ENCODE results near the gene PLCB4.

PLCB4 gene

DNA sequence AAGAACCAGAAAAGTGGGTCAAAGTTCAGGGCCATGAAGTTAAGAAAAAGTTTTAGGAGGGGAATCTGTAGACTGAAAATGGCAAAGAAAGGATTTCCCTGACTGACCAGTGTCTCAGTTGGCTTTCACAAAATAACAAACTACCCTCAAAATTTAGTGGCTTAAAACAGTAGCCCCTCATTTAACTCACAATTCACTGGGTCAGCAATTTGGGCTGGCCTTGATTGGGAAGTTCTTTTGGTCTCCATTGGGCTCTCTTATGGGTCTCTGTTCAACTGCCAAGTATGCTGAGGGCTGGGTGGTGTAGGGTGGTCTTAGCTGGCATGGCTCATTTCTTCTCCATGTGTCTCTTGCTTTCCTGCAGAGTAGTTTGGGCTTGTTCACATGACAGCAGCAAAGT lies 161.5 kb downstream of the PLCB4 start:
- no peak for DNase-seq

DNA sequence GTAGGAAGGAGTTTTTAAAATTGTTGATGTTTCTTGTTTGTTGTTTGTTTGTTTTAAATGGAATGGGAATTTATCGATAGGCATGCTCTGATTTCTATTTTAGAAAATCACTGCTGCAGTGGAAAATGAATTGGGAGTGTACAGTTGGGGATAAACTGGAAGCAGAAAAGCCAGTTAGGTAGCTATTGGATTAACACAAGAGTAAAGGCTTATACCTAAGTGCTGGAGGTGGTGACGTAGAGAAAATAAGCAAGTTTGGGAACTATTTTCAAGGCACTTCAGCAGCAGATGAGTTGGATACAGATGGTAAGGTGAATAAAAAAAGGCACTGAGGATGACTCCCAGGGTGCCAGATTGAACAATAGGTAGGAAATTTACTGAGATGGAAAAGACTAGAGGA lies 164.9 kb downstream of the PLCB4 start:
- no peak for DNase-seq

DNA sequence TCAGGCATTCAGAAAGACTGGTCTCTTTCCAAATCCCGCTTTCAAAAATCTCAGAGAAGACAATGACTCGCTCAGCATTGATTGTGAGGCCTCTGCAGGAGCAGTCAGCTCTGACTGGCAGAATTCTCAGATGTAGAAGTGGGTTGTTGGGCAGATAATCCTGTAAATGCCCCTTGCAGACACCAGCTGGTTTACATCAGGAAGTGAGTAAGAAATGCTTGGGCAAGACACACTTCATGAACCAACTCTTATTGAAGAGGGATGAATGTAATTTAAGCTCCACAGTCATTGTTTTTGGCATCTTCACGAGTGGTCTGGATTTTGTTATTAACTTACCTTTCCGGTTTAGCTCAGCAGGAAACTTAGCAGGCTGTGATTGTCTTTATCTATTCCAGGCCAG lies 166.6 kb downstream of the PLCB4 start:
- DNase-seq, result no peak

DNA sequence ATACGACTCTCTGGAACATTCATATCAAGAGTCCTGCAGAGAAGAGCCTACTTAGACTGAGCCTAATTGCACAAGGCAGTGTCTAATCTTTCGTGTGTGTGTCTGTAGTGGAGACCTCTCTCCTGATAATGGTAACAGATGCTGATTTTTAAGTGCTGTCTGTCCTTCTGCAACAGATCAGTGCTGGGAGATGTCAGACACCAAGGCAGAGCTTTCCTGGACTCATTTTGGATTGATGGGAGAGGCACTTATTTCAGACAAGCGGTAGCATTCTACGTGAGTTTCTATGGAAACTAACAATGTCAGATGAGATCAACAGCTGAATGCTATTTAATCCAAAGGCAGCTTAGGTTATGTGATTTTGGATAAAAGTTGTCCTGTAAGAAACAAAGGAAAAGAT lies 167.6 kb downstream of the PLCB4 start:
- no peak for DNase-seq

DNA sequence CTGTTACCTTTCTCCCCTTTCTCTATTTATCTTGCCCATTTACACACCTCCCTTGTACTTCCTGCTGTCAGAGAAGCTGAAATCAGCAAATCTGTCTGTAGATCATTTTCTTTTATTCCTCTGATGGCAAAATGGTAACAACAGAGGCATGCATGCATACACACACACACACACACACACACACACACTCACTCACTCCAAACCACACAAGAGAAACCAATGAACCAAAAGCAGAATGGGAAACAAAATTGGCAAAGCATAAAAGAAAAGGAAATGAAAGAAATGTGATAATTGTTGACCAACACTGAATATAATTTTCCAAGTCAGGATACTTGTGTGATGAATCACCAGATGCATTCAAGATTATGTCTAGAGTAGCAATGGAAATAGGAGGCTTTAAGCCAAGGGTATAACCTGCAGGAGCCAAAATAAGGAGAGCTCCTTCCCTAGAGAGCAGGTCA lies 172.4 kb downstream of the PLCB4 start:
- no peak for DNase-seq

DNA sequence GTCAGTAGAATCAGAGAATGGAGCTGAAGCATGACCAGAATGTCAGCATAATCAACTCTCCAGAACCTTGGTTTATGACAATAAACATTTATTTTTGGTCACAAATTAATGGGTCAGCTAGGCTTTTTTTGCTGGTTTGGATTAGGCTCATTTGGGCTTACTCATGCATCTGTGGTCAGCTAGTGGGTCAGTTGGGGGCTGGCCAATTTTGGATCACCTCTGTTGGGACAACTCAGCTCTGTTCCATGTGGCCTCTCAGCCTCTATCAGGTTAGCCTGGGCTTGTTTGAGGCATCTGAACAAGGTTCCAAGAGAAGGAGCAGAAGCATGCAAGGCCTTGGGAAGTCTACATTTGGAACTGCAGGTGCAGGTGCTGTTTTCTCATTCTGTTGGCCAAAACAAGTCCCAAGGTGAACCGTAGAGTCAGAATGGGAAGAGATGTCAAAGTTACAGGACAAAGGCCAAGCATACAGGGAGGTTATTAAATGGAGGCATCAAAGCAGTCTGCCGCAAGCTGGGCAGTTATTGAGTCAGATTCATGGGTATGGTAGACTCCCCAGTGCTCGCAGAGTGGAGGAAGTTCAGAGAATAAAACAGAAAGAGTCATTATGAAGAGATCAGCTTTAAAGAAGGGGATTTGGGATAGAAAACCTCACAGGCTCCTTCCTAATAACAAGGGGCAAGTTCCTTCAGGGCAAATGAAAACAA lies 173.0 kb downstream of the PLCB4 start:
- no peak for DNase-seq

DNA sequence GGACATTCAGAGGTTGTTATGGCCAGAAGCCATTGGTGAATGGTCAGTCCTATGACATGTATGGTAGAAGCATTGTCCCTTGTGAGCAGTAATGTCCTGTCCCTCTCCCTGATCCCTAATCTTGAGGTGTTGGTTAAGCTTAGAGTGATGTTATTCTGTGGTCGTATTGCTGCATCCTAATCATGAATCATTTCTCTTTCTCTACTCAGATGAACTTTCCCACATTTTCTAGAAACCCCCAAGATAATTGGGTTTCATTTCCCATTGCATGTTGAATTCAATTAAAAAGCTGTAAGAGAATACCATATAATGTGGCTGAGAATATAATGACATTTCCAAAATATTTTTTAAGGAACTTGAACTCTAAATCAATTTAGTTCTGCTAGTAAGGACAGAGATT lies 175.1 kb downstream of the PLCB4 start:
- no peak for DNase-seq

DNA sequence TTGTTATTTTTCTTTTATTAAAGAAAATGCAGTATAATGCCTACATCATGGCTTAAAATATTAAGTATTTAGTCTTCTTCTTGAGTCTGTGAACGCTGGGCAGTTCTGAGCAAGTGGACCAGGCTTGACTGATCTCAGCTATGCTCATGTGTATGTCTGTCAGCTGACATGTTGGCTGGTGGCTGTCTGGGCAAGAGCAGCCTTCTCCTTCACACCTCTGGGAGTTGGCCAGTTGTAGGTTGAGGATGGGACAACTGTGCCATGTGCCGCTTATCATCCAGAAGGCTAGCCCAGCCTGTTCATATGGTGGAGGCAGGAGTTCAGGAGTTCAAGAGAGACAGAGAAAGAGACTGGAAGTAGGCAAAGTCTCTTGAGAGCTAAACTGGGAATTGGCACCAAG lies 175.9 kb downstream of the PLCB4 start:
- no peak for DNase-seq

DNA sequence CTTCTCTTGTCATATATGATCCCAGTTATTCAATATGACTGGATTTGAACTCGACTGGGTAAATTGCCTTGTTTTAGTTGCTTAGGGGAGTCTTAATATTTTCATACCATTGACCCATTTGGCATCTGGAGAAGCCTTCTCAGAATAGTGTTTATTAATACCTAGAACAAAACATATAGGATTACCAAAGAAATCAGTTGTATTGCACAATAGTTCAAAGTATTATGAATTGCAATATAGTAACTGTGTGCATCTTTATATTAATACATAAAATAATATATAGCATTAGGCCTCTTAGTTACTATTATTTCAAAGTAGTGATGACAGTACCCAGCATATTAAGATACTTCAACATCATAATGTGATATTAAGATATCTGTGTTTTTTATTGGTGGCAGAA lies 177.8 kb downstream of the PLCB4 start:
- DNase-seq, result no peak

DNA sequence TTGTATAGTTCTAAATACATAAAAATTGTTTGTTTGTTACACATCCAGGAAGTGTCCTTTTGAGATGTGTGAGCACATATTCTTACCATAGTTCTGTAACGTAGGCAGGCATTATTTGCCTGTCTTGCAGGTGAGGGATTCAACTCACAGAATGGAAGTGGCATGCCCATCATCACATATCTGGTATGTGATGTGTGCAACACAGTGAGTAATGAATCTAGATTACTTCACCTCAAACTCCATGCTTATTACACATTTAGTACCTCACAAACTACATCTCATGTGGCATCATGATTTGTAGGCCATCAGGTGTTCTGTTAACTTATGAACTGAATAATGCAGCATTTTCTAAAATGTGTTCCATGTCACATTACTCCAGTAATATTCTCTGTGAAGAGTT lies 181.6 kb downstream of the PLCB4 start:
- DNase-seq, result no peak

DNA sequence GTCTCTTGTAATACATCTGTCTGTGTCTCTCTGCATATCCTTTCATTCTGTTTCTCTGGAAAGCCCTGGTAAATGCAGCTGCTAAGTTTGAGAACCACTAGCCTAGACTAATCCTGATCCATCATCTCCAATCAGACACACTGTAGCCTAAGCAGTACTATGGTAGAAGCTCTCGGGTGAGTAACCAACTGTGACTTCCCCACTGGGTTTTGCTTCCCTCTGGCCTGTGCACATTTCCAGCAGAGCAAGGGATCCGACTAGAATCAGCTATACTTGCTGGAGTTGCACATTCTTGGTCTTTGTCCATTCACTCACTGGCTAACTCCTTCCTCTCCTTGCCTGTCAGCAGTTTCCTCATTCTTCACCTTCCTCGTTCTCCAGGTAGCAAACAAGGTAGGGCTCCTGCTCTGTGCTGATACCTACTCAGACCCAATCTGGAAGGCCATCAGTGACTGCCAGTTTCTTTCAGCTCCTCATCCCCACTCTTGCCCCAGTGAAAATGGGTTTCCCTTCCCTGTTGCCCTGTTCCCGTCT lies 184.2 kb downstream of the PLCB4 start:
- DNase-seq, result no peak

DNA sequence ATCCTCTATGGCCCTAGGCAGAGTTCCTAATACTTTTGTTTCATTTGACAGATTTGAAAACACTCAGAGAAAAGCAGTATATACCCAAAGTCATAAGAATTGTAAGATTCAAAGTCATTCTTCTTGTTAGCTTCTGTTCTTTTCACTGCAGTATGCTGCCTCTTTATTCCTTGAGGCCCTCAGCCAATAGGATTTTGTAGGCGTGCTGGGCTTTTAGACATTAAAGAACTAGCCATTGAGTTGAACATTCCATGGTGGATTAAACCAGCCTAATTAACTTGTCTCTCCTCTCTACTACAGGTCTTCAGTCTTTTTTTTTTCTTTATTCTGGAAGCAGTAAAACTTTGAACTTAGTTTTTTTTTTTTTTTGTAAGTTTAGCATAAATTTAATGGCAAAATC lies 186.3 kb downstream of the PLCB4 start:
- no peak for DNase-seq

DNA sequence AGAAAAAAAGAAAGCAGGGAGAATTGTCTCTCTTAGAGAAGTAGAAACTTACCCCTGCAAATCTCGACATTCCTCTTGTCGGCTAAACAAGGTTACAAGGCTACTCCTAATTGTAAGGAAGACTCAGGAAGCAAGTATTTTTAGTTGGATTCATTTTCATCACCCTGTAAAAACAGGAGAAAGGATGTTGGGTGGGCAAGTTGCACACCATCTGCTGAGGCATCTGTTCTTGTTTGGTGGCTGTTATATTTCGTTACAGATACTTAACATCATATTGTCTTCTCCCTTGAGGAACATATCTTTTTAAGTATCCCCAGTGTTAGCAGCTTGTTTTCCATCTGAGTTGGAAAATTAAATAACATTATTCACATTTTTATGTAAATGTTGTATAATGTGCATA lies 187.5 kb downstream of the PLCB4 start:
- no peak for DNase-seq

DNA sequence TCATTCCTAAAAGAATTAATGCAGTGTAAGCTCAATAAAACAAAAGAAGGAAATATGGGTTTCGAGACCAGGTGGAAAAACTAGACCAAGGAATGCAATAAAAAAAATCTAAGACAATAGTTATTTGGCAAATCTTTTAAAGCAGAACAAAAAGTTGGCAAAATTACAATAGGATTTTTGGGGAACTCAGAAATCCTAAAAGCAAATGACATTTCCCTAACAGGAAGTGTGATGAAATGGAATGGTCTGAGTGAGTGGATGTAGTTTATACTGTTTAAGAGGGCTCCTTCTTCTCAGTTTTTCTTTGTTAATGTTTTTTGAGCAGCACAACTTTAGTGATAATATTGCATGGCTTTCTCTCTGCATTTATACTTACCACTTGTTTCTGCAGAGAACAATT lies 190.0 kb downstream of the PLCB4 start:
- no peak for DNase-seq

DNA sequence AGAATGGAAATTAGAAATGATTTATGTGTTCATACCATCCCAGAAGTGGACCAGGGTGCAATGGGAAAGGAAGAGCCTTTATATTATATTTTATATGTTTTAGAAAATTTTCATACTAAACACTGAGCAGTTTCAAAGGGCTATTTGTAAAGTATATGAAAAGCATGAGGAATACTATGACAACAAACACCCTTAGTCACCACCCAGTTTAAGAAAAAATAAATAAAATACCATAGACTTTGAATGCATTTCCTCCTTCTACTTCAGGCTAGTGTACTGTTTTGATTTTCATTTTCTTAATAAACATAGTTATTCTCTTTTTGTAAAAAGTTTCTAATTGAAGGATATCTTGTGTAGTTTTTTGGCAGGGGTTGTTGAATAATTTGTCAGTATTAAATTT lies 191.1 kb downstream of the PLCB4 start:
- DNase-seq, result no peak

DNA sequence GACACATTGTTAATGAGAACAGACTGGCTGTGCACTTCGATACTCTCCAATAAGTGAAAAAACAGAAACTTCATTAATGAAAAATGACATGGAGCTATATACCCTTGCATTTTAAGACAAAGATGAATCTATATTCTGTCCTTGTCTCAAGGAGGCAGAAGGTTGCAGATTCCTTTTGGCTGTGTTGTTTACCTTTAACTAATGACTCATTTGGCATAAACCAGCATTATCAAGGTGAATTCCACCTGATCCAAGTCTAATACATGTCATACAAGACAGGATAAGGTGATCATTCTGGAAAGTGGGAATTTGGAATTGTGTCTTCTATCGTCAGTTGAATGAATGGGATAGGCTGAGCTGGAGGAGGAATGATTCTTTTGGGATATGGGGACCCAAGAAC lies 192.9 kb downstream of the PLCB4 start:
- no peak for DNase-seq

DNA sequence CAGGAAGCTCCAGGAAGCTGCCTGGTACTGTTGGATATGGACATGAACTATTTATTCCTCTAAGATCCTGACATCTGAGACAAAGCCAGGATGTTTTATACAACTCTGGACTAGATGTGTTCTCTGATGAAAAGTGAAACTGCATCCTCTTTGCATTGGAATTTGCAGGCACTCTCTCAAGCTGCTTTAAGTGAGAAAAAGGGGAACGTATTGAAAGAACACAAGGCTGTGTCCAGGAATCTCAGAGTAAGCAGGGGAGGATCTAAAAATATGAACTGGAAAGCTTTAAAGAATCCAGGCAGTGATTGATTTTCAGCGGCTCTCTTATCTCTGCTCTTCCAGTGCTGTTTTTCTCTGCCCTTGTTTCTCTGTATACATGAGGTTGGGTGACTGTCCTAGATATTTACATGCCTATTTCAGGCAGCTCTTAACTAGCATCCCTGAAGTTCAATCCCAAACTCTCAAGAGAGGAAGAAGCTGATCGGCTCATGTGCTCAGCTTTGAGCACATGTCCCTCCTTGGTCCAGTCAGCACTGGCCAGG lies 193.8 kb downstream of the PLCB4 start:
- DNase-seq, result no peak

DNA sequence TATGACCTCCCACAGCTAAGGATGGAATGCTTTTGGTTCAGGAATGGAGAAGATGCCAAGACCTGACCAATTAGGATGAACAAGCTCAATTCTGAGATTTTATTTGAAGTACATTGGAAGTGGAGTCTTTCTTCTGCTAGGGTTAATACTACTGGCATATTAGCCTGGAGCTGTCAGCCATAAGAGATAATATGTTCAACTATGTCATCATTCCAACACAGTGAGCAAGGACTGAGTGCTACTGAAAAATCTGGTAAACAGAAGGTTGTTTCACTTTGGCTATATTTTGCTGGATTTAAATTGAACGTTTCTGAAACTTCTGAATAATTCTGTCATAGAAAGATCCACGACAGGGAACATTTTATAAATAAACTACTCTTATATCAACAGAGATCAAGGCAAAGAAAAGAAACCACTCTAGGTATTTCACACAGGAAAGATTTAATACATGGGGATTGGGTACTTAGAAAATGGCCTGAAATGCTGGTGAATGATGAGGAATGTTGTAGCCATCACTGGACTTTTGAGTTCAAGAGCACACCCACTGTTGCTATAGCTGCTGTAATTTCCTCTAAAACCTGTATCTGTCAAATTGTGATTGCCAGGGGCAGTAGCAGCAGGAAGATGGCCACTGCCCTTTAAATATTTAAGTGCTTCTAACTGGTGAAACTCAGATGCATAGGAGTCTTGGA lies 200.5 kb downstream of the PLCB4 start:
- DNase-seq, result no peak

DNA sequence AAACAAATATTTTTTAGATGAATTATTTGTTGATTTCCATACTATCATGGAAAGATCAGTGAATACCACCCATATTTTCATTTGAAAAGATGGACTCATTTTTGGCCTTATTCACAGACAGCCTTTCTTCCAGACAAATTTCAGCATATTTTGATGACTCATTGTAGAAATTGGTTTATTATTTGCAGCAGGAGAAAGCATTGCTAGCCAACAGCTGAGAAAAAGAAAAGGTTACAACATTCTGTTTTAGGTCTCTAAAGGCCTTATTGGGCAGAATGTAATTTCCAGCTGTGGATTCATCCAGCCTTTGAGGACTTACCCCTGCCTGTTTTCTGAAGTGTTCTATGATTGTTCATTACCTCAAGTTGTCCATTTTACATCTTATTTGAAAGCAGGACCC lies 201.9 kb downstream of the PLCB4 start:
- DNase-seq, result no peak

DNA sequence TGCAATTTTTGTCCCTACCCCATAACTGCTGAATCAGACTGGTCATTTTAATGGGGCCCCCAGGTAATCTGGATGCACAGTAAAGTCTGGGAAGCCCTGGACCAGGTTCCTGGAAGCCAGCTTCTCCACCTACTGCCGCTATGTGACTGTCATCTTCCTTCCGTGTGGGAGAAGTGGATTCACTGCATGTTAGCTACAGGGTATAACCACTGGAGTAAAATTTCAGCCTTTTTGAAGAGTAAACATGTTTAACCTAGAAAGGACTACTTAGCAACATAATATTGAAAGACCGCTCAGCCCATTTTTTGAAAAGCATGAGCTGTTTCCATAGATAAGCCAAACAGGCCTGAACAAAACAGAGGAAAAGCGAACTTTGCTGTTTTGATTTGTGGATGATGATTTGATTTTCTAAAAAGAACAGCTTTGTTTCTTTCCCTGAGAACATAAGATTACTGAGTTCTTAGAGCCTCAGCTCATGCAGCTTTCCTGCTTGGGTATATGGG lies 208.1 kb downstream of the PLCB4 start:
- DNase-seq, result no peak

DNA sequence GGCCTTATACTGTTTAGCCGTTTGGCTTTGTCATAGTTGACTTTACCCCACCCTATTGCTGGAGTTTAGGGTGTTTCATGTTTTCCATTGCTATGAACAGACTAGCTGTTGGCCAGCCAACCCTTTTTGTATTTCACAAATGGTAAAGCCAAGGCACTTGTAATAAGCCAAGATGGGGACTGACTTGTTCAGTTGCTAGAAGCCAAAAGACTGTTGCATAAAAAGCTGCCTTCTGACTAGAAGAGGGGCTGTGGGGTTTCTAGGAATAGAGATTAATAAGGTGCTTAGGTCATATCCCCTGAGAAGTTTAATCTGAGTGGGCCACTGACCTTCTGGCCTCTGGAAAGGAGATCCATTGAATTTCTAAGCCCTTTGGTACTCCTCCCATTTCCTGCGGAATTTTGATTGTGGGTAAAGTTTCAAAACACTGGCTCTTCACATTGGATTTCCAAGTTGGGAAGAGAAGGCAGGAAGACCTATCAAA lies 211.1 kb downstream of the PLCB4 start:
- DNase-seq, result no peak

DNA sequence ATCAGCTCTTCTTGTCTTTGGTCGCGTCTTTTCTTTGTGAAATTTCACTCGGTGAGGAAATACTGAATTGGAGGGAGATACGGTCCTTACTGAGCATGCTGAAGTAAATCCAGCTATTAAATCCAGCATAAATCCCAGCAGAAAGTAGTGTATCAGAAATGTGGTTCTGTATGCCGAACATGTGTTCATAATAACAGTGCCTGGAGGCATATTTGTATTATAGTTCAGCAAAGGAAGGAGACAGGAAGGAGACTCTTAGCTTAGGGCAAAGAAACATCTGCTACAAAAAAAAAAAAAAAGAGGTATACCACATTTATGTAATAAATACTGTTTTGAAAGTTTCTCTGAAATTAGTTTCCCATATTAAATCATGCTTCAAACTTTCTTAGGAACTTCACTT lies 211.8 kb downstream of the PLCB4 start:
- no peak for DNase-seq

DNA sequence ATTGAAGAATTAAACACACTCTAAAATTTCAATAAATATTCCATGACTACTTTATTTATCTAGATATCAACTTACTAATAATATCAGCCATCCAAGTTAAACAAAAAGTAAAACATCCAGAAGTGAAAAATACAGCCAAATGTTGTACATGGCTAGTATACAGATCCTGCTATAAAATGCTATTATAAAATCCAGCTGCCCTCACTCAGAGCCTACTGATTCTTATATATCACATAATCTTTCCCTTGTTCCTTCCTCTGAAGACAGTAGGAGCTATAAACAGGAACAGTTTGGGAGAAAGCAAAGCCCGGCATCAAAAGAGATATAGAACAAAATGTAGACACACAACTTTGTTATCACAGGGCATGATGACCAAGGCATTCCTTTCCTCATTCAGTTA lies 212.9 kb downstream of the PLCB4 start:
- no peak for DNase-seq

DNA sequence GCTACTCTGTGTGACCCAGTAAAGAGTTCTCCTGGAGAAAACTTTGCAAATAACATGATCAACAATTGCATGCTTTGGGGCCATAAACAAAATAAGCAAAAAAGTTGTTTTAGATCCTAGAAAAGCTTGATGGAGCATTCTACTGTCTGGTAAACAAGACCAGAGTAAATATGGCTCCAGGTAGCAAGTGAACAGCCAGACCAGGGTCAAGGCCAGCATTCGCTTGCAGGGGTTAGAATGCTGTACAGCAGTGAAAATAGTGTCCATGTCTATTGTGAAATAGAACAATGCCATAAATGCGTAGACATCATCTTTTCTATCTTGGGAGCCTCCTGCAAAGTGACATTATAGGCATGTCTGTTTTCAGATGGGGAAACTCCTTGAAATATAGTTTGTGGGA lies 216.7 kb downstream of the PLCB4 start:
- no peak for DNase-seq

Data from activated CD8-positive, alpha-beta memory T cell treated with anti-CD3 and anti-CD28 coated beads for 24 hours (primary cell).